HEK293T (cell line): ENCODE data around the gene ARMC6.

Experiments
- BHLHE40 ChIP-seq: fragments of 450-650 bp; IDR thresholded peaks from 2 replicates; pipeline ENCODE4 v1.6.1; 2016; ENCODE audit warnings: mild to moderate bottlenecking, moderate library complexity, borderline replicate concordance
- NFRKB ChIP-seq: fragments of 450-650 bp; IDR thresholded peaks from 2 replicates; pipeline ENCODE4 v1.6.1; 2016; ENCODE audit warnings: mild to moderate bottlenecking, moderate library complexity
- SP1 ChIP-seq: fragments of 450-650 bp; IDR thresholded peaks from 2 replicates; pipeline ENCODE4 v1.6.1; 2017
- ZNF384 ChIP-seq: fragments of 450-650 bp; IDR thresholded peaks from 2 replicates; pipeline ENCODE4 v1.6.1; 2016

GRCh38 chr19:19054315-19054938, 21.0 kb downstream of the ARMC6 start:
- no peak for TF ChIP-seq ZNF384
- no peak for TF ChIP-seq NFRKB
- no peak for TF ChIP-seq SP1
- no peak for TF ChIP-seq BHLHE40
